ENCODE measurements around the gene PLOD2.

The PLOD2 gene

GRCh38 chr3:146166415-146166821 is 5.4 kb upstream of the PLOD2 start:
- no peak overlapping the region for H3K4me3 ChIP-seq (ENCODE audit: low read length)
- H3K9me2 ChIP-seq (replicated peaks; ENCODE audit: insufficient read depth, low read length), result no peaks in the 10 kb centered on the region
- H3K36me3 ChIP-seq (replicated peaks; ENCODE audit: insufficient read depth, low read length), result no peaks in the 10 kb centered on the region
- no peak overlapping the region for H3K9ac ChIP-seq (ENCODE audit: low read length)
- no peaks in the 10 kb centered on the region for H4K20me1 ChIP-seq (ENCODE audit: insufficient read depth, low read length)
- no peaks in the 10 kb centered on the region for H3K27me3 ChIP-seq (replicated peaks; ENCODE audit: insufficient read depth, low read length)
- no peak for TF ChIP-seq EZH2phosphoT487 (IDR thresholded peaks at IDR 0.05; ENCODE audit: low read length)
- TF ChIP-seq EZH2 (optimal IDR thresholded peaks at IDR 0.05; ENCODE audit: low read depth, low read length), result no peak
- TF ChIP-seq CTCF (IDR thresholded peaks at IDR 0.05; ENCODE audit: low read length), result no peak
- H3F3A ChIP-seq (ENCODE audit: insufficient read depth, low read length), result no peaks in the 10 kb centered on the region; the same call in 1 of the 2 replicates
- H3K27ac ChIP-seq (ENCODE audit: low read length), result no peak overlapping the region
- H3K9me3 ChIP-seq (replicated peaks; ENCODE audit: insufficient read depth, low read length), result no peaks in the 10 kb centered on the region
- H3K79me2 ChIP-seq (ENCODE audit: low read length), result no peaks in the 10 kb centered on the region
- no peak overlapping the region for H3K4me2 ChIP-seq (ENCODE audit: low read depth, low read length)
- H3K4me1 ChIP-seq (ENCODE audit: low read length), result no peaks in the 10 kb centered on the region
- DNase-seq, result no peak
- no peak overlapping the region for H2AFZ ChIP-seq (ENCODE audit: low read length)

- no peaks in the 10 kb centered on the region for H3K9me3 ChIP-seq (replicated peaks; ENCODE audit: insufficient read depth, low read length)
- no peaks in the 10 kb centered on the region; the same call in 1 of the 2 replicates for H3F3A ChIP-seq (ENCODE audit: insufficient read depth, low read length)
- no peaks in the 10 kb centered on the region for H3K4me1 ChIP-seq (ENCODE audit: low read length)
- H4K20me1 ChIP-seq (ENCODE audit: insufficient read depth, low read length), result no peaks in the 10 kb centered on the region
- no peak overlapping the region for H2AFZ ChIP-seq (ENCODE audit: low read length)
- no peak for DNase-seq
- no peak overlapping the region for H3K9ac ChIP-seq (ENCODE audit: low read length)
- no peaks in the 10 kb centered on the region for H3K79me2 ChIP-seq (ENCODE audit: low read length)
- TF ChIP-seq EZH2phosphoT487 (IDR thresholded peaks at IDR 0.05; ENCODE audit: low read length) (no peak), EZH2 (optimal IDR thresholded peaks at IDR 0.05; ENCODE audit: low read depth, low read length) (no peak), CTCF (IDR thresholded peaks at IDR 0.05; ENCODE audit: low read length) (no peak)
- no peaks in the 10 kb centered on the region for H3K36me3 ChIP-seq (replicated peaks; ENCODE audit: insufficient read depth, low read length)
- no peak overlapping the region for H3K27ac ChIP-seq (ENCODE audit: low read length)
- no peak overlapping the region for H3K4me3 ChIP-seq (ENCODE audit: low read length)
- H3K9me2 ChIP-seq (replicated peaks; ENCODE audit: insufficient read depth, low read length), result no peaks in the 10 kb centered on the region
- H3K4me2 ChIP-seq (ENCODE audit: low read depth, low read length), result no peak overlapping the region
- no peaks in the 10 kb centered on the region for H3K27me3 ChIP-seq (replicated peaks; ENCODE audit: insufficient read depth, low read length)
Observed at GRCh38 chr3:146165877-146166276, 4.9 kb upstream of the PLOD2 start.

GRCh38 chr3:146164971-146165769 is 4.2 kb upstream of the PLOD2 start:
- Histone ChIP-seq H3K9me2 (replicated peaks; ENCODE audit: insufficient read depth, low read length) (no peaks in the 10 kb centered on the region), H3K4me3 (ENCODE audit: low read length) (no peak overlapping the region), H3F3A (ENCODE audit: insufficient read depth, low read length) (peaks cover 5% of the 10 kb centered on the region; the same call in 1 of the 2 replicates), H4K20me1 (ENCODE audit: insufficient read depth, low read length) (no peaks in the 10 kb centered on the region), H3K27me3 (replicated peaks; ENCODE audit: insufficient read depth, low read length) (no peaks in the 10 kb centered on the region), H2AFZ (ENCODE audit: low read length) (no peak overlapping the region), H3K9me3 (replicated peaks; ENCODE audit: insufficient read depth, low read length) (no peaks in the 10 kb centered on the region), H3K9ac (ENCODE audit: low read length) (no peak overlapping the region), H3K27ac (ENCODE audit: low read length) (no peak overlapping the region), H3K79me2 (ENCODE audit: low read length) (no peaks in the 10 kb centered on the region), H3K4me1 (ENCODE audit: low read length) (no peaks in the 10 kb centered on the region), H3K36me3 (replicated peaks; ENCODE audit: insufficient read depth, low read length) (no peaks in the 10 kb centered on the region), H3K4me2 (ENCODE audit: low read depth, low read length) (no peak overlapping the region)
- no peak for DNase-seq
- no peak for TF ChIP-seq EZH2 (optimal IDR thresholded peaks at IDR 0.05; ENCODE audit: low read depth, low read length)
- no peak for TF ChIP-seq CTCF (IDR thresholded peaks at IDR 0.05; ENCODE audit: low read length)
- no peak for TF ChIP-seq EZH2phosphoT487 (IDR thresholded peaks at IDR 0.05; ENCODE audit: low read length)
